Trophoblast cell (in vitro differentiated cells and primary cell): Measurements from ENCODE around the gene BCL10.

Experiments
- DNase-seq, 2 donors: peaks; one replicate each; pipeline ENCODE4 v3.0.0-alpha.2; 2016
- H2AFZ ChIP-seq: 2 replicates; pipeline ENCODE4 v1.6.1; 2013; ENCODE audit warnings: low read length, moderate library complexity, mild to moderate bottlenecking; ENCODE audit not compliant: insufficient read depth, poor library complexity
- H2AK5ac ChIP-seq: 2 replicates; pipeline ENCODE4 v1.6.1; 2013; ENCODE audit warnings: mild to moderate bottlenecking, low read length
- H2BK120ac ChIP-seq: 2 replicates; pipeline ENCODE4 v1.6.1; 2013; ENCODE audit warnings: low read length, mild to moderate bottlenecking, moderate library complexity; ENCODE audit not compliant: insufficient read depth, poor library complexity
- H2BK12ac ChIP-seq: 2 replicates; pipeline ENCODE4 v1.6.1; 2013; ENCODE audit warnings: mild to moderate bottlenecking, low read length, moderate library complexity
- H2BK5ac ChIP-seq: 2 replicates; pipeline ENCODE4 v1.6.1; 2013; ENCODE audit warnings: low read length, low read depth, moderate library complexity, mild to moderate bottlenecking; ENCODE audit not compliant: poor library complexity
- H3K14ac ChIP-seq: 2 replicates; pipeline ENCODE4 v1.6.1; 2013; ENCODE audit warnings: mild to moderate bottlenecking, low read length
- H3K18ac ChIP-seq: 2 replicates; pipeline ENCODE4 v1.6.1; 2013; ENCODE audit warnings: mild to moderate bottlenecking, low read length
- H3K23ac ChIP-seq: 2 replicates; pipeline ENCODE4 v1.6.1; 2013; ENCODE audit warnings: low read length
- H3K27ac ChIP-seq: 2 replicates; pipeline ENCODE4 v1.5.1; 2013; ENCODE audit warnings: low read depth, mild to moderate bottlenecking, inconsistent platforms, low read length, moderate library complexity
- H3K27me3 ChIP-seq: 2 replicates; pipeline ENCODE4 v1.6.1; 2013; ENCODE audit warnings: inconsistent platforms, mild to moderate bottlenecking, low read length, moderate library complexity; ENCODE audit not compliant: insufficient read depth
- H3K36me3 ChIP-seq, 2 experiments: 1 replicate in 1 of 2; 2 replicates in 1 of 2; pipeline ENCODE4 v1.6.1; 2013; ENCODE audit warnings: low read length in 2 of 2, mild to moderate bottlenecking in 2 of 2, moderate library complexity in 1 of 2; ENCODE audit not compliant: insufficient read depth in 2 of 2, control insufficient read depth in 1 of 2
- H3K4ac ChIP-seq: 2 replicates; pipeline ENCODE4 v1.6.1; 2013; ENCODE audit warnings: low read depth, mild to moderate bottlenecking, low read length, moderate library complexity
- H3K4me1 ChIP-seq, 2 experiments: 1 replicate in 1 of 2; 2 replicates in 1 of 2; pipeline ENCODE4 v1.6.1; 2013; ENCODE audit warnings: low read length in 2 of 2, mild to moderate bottlenecking in 2 of 2, moderate library complexity in 1 of 2; ENCODE audit not compliant: insufficient read depth in 2 of 2, control insufficient read depth in 1 of 2
- H3K4me2 ChIP-seq: 2 replicates; pipeline ENCODE4 v1.6.1; 2013; ENCODE audit warnings: inconsistent platforms, mild to moderate bottlenecking, low read length, moderate library complexity
- H3K4me3 ChIP-seq: 2 replicates; pipeline ENCODE4 v1.5.1; 2013; ENCODE audit warnings: mild to moderate bottlenecking, low read depth, low read length, inconsistent platforms
- H3K79me1 ChIP-seq: one replicate; pipeline ENCODE4 v1.6.1; 2013; ENCODE audit warnings: low read length
- H3K79me2 ChIP-seq: 2 replicates; pipeline ENCODE4 v1.6.1; 2013; ENCODE audit warnings: low read length, mild to moderate bottlenecking; ENCODE audit not compliant: control insufficient read depth, insufficient read depth, poor library complexity
- H3K9ac ChIP-seq: 2 replicates; pipeline ENCODE4 v1.6.1; 2013; ENCODE audit warnings: mild to moderate bottlenecking, low read length
- H3K9me3 ChIP-seq: 2 replicates; pipeline ENCODE4 v1.6.1; 2013; ENCODE audit warnings: low read depth, mild to moderate bottlenecking, control low read depth, inconsistent platforms, low read length; ENCODE audit not compliant: insufficient read depth
- H4K12ac ChIP-seq: 2 replicates; pipeline ENCODE4 v1.6.1; 2013; ENCODE audit warnings: low read depth, mild to moderate bottlenecking, low read length, moderate library complexity
- H4K8ac ChIP-seq: 2 replicates; pipeline ENCODE4 v1.6.1; 2013; ENCODE audit warnings: low read depth, mild to moderate bottlenecking, low read length, moderate library complexity
- H4K91ac ChIP-seq: one replicate; pipeline ENCODE4 v1.6.1; 2013; ENCODE audit warnings: low read depth, mild to moderate bottlenecking, low read length, moderate library complexity
- WGBS: extraction: QIAGEN DNeasy Blood & Tissue Kit; methylation state at CpG from one replicate; pipeline ENCODE4 v1.1.7; 2013; ENCODE audit warnings: missing lambda C conversion rate; ENCODE audit not compliant: insufficient read length, insufficient coverage; ENCODE audit errors: extremely low coverage; 5-methylcytosine and 5-hydroxymethylcytosine counted together

The BCL10 gene

GRCh38 chr1:85275701-85276214 lies 674 bp downstream of the BCL10 start:
- WGBS: no CpG with 5 or more reads among the region's 13 CpGs
- H3K18ac ChIP-seq: peak overlapping the region; percentile 78
- H3K27me3 ChIP-seq: no peaks in the 10 kb centered on the region
- H3K23ac ChIP-seq: peak overlapping the region; percentile 10
- peak overlapping the region; percentile 88 for H3K27ac ChIP-seq
- H2BK120ac ChIP-seq: peak overlapping the region; percentile 5
- H3K4me1 ChIP-seq: peaks cover 6% of the 10 kb centered on the region in 2 experiments
- peak overlapping the region; percentile 8 for H2AK5ac ChIP-seq
- H3K4me2 ChIP-seq: peak overlapping the region; percentile 94
- peaks cover 10% of the 10 kb centered on the region for H3K79me1 ChIP-seq
- H3K14ac ChIP-seq: peak overlapping the region; percentile 87
- peak overlapping the region; percentile 87 for H3K4me3 ChIP-seq
- no peaks in the 10 kb centered on the region for H3K9me3 ChIP-seq
- H2BK5ac ChIP-seq: peak overlapping the region; percentile 56
- H4K8ac ChIP-seq: peak overlapping the region; percentile 91
- peak overlapping the region; percentile 78 for H4K91ac ChIP-seq
- peak overlapping the region; percentile 95 for H3K9ac ChIP-seq
- H3K36me3 ChIP-seq: peaks cover 2% of the 10 kb centered on the region in 2 experiments
- peak overlapping the region; percentile 62 for H4K12ac ChIP-seq
- H3K4ac ChIP-seq: peak overlapping the region; percentile 77
- H2BK12ac ChIP-seq: no peak overlapping the region
- H2AFZ ChIP-seq: peak overlapping the region; percentile 61
- H3K79me2 ChIP-seq: peaks cover 7% of the 10 kb centered on the region
- no peak for DNase-seq

GRCh38 chr1:85274969-85275453 lies 1.4 kb downstream of the BCL10 start:
- Histone ChIP-seq H4K8ac (no peak overlapping the region), H2BK12ac (no peak overlapping the region), H2AFZ (no peak overlapping the region), H3K4ac (peak overlapping the region; percentile 43), H3K79me2 (peaks cover 7% of the 10 kb centered on the region), H3K27me3 (no peaks in the 10 kb centered on the region), H2AK5ac (no peak overlapping the region), H3K36me3 (peaks cover 5 to 6% of the 10 kb centered on the region in 2 experiments), H4K12ac (no peak overlapping the region), H3K4me2 (peak overlapping the region; percentile 46), H3K9ac (no peak overlapping the region), H3K14ac (no peak overlapping the region), H3K27ac (no peak overlapping the region), H3K4me1 (peaks cover 6% of the 10 kb centered on the region in 2 experiments), H3K9me3 (no peaks in the 10 kb centered on the region), H4K91ac (no peak overlapping the region), H3K23ac (no peak overlapping the region), H2BK5ac (no peak overlapping the region), H3K4me3 (no peak overlapping the region), H3K18ac (no peak overlapping the region), H3K79me1 (peaks cover 10% of the 10 kb centered on the region), H2BK120ac (no peak overlapping the region)
- no CpG with 5 or more reads among the region's 1 CpG for WGBS
- DNase-seq: peak; percentile 13 to 39

- H3K79me2 ChIP-seq: peaks cover 7% of the 10 kb centered on the region
- no peak overlapping the region for H2BK5ac ChIP-seq
- no peak overlapping the region for H4K8ac ChIP-seq
- H3K14ac ChIP-seq: no peak overlapping the region
- H2BK12ac ChIP-seq: no peak overlapping the region
- H4K12ac ChIP-seq: no peak overlapping the region
- no peak for DNase-seq
- H3K4me1 ChIP-seq: peaks cover 0 to 1% of the 10 kb centered on the region in 2 experiments
- H3K27ac ChIP-seq: no peak overlapping the region
- H3K9me3 ChIP-seq: no peaks in the 10 kb centered on the region
- no peak overlapping the region for H3K4me3 ChIP-seq
- no peak overlapping the region for H2AFZ ChIP-seq
- peaks cover 9 to 10% of the 10 kb centered on the region in 2 experiments for H3K36me3 ChIP-seq
- H3K79me1 ChIP-seq: peaks cover 10% of the 10 kb centered on the region
- H3K9ac ChIP-seq: no peak overlapping the region
- H4K91ac ChIP-seq: no peak overlapping the region
- H3K18ac ChIP-seq: no peak overlapping the region
- H3K4me2 ChIP-seq: no peak overlapping the region
- H3K4ac ChIP-seq: no peak overlapping the region
- H3K23ac ChIP-seq: no peak overlapping the region
- no peaks in the 10 kb centered on the region for H3K27me3 ChIP-seq
- H2AK5ac ChIP-seq: no peak overlapping the region
- no peak overlapping the region for H2BK120ac ChIP-seq
Observed at GRCh38 chr1:85273397-85273796, 3.0 kb downstream of the BCL10 start.

GRCh38 chr1:85268801-85269585 lies 7.4 kb downstream of the BCL10 start:
- Histone ChIP-seq H4K12ac (no peak overlapping the region), H2BK12ac (no peak overlapping the region), H3K27ac (no peak overlapping the region), H3K18ac (no peak overlapping the region), H3K4me1 (no peaks in the 10 kb centered on the region), H3K36me3 (peaks cover 15 to 17% of the 10 kb centered on the region in 2 experiments), H3K79me2 (no peaks in the 10 kb centered on the region), H2AK5ac (no peak overlapping the region), H3K9ac (no peak overlapping the region), H3K79me1 (no peaks in the 10 kb centered on the region), H4K8ac (no peak overlapping the region), H2BK5ac (no peak overlapping the region), H3K23ac (no peak overlapping the region), H3K9me3 (no peaks in the 10 kb centered on the region), H3K4me3 (no peak overlapping the region), H2AFZ (no peak overlapping the region), H3K14ac (no peak overlapping the region), H3K4me2 (no peak overlapping the region), H3K4ac (no peak overlapping the region), H2BK120ac (no peak overlapping the region), H3K27me3 (no peaks in the 10 kb centered on the region), H4K91ac (no peak overlapping the region)
- no CpG with 5 or more reads among the region's 5 CpGs for WGBS
- no peak for DNase-seq
